Fibroblast of lung (primary cell): ENCODE measurements around the gene ANKFN1.

Experiments used
- EZH2 ChIP-seq: IDR thresholded peaks from 2 replicates; pipeline ENCODE4 v1.5.1; 2012; ENCODE audit warnings: low read length, control low read depth, mild to moderate bottlenecking; ENCODE audit errors: missing control alignments
- TF ChIP-seq, protein P1 (sequence below), 2 donors: IDR thresholded peaks in 1 of 2; conservative IDR thresholded peaks in 1 of 2; 1 replicate in 1 of 2; 2 replicates in 1 of 2; pipeline ENCODE4 v1.5.1; 2011 to 2012; ENCODE audit warnings: low read length in 2 of 2, control low read depth in 1 of 2, inconsistent platforms in 1 of 2, low read depth in 1 of 2, mild to moderate bottlenecking in 1 of 2

- TF ChIP-seq, protein P1, sequence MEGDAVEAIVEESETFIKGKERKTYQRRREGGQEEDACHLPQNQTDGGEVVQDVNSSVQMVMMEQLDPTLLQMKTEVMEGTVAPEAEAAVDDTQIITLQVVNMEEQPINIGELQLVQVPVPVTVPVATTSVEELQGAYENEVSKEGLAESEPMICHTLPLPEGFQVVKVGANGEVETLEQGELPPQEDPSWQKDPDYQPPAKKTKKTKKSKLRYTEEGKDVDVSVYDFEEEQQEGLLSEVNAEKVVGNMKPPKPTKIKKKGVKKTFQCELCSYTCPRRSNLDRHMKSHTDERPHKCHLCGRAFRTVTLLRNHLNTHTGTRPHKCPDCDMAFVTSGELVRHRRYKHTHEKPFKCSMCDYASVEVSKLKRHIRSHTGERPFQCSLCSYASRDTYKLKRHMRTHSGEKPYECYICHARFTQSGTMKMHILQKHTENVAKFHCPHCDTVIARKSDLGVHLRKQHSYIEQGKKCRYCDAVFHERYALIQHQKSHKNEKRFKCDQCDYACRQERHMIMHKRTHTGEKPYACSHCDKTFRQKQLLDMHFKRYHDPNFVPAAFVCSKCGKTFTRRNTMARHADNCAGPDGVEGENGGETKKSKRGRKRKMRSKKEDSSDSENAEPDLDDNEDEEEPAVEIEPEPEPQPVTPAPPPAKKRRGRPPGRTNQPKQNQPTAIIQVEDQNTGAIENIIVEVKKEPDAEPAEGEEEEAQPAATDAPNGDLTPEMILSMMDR (conservative IDR thresholded peaks at IDR 0.05 in 1 of 2, IDR thresholded peaks at IDR 0.05 in 1 of 2; ENCODE audit: low read depth in 1 of 2, low read length in 2 of 2), result no peak
- no peak for TF ChIP-seq EZH2
These were observed 282.9 kb downstream of the ANKFN1 start for GRCh38 chr17:56436142-56436541.
